Stimulated activated naive CD4-positive, alpha-beta T cell (primary cell): ENCODE data around the gene PPM1A.
"Not testable (repeated sequence)": the region's sequence is repeated elsewhere in the genome, so short reads cannot be mapped to it uniquely, and the experiment has no call there.

ENCODE experiments used
- DNase-seq, 6 experiments: peaks; one replicate each; lab custom pipeline; 2025; lab: John Stamatoyannopoulos, UW

Gene PPM1A

GRCh38 chr14:60266021-60266937 lies 17.3 kb downstream of the PPM1A start:
- DNase-seq, result peak in 2 of 6 experiments; percentile 7 to 11

- DNase-seq, result no peak
Measured at GRCh38 chr14:60272177-60272576, 23.2 kb downstream of the PPM1A start.

- DNase-seq, result no peak
Measured at GRCh38 chr14:60273956-60274355, 24.9 kb downstream of the PPM1A start.

DNA sequence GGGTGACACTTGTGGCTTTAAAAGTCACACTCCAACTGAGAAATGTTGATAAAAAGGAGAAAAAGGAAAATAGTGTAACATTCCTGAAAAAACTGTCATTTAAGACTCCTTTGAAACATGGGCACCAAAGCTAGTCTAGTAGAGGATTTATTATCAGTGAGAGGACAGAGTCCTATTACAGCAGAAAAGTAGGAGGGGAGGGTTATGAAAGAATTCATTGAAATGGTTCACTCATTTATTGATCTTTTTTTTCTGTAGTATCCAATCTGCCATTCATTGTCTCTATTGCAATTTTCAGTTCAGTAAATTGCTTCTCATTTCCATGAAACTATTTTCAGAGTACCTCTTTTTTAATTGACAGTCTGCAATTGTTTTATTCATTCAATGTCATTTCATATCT lies 25.4 kb downstream of the PPM1A start:
- DNase-seq, result no peak

DNA sequence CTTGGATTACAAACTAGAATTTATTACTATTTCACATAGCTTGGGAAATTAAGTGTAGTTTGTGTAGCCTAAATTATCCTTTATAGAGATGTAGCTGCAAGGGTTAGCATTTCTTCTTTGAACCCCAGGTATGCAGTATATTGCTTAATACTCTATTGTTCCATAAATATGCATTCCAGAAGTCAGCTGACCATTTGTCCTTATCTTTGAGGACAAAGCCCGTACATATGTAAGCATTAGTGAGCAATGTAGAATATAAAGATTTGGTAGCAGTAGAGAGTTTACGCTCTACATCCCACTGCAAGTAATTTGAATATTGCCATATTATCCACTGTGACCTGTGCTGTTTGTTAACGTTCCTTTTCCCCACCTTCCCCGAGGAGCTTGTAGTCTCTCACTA lies 26.9 kb downstream of the PPM1A start:
- DNase-seq, result no peak

DNA sequence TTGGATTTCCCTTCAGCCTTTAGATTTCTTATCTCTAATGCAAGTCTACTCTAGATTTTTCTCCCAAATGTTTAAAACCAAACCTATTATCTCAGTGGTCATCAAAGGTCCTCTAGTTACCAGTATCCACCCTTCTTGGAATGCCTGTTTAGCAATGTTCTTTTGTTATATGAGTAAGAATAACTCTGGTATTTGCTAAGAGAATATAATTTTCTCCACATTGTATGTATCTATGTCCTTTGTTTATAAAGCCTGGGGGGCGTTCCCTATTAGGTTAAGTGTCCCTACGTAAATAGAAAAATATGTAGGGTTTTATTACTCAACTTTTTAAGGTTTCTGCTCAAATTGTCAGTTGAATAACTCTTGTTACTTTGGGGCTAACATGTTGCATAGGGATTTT lies 27.3 kb downstream of the PPM1A start:
- no peak for DNase-seq

GRCh38 chr14:60277605-60278190 lies 28.7 kb downstream of the PPM1A start:
- DNase-seq, result no peak

- DNase-seq, result no peak
Measured at GRCh38 chr14:60278350-60278749, 29.3 kb downstream of the PPM1A start.

- DNase-seq, result no peak
Measured at GRCh38 chr14:60287452-60287851, 38.4 kb downstream of the PPM1A start.

DNA sequence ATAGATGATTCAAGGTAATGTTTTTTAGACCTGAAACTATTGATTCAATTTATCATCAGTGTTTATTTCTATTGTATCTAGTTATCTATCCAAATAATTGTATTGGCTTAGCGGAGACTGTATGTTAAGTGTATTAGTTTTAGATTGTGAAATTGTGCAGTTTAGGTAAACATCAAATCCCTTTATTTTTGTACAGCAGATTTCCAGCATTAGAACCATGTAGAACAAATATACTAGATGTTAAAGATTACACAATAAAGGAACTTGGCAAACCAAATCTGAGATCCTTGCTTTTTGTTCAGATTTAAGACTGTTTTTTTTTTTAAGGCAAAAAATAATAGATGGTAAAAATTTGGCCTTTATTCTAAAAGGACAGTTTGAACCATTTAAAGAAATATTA lies 39.3 kb downstream of the PPM1A start:
- DNase-seq, result no peak

DNA sequence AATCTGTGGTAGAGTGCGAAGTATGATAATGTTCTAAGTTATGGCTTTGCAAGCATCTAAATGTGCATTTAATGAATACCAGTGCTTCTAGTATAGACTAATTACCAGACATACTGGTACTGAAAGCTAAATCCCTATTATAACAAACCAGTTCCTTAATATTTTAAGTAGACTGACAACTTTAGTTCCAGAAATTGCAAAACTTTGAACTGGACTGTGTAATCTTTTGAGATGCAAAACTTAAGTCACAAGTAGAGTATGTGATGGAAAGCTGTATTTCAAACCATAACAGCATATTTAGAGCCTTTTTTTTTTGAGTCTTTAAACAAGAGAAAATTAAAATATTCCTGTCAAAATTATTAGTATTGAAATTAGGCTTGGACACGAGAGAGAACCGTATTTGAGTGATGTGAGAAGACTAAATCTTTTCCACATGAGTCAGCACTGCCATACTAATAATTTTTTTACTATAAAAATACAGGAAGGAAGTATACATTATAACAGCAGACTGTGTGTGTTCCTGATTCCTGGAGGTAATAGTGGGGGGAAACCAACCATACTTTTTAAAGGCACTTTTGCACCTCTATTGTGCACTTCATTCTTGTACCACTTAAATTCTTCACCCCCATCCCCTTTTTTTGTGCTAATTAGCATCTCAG lies 45.5 kb downstream of the PPM1A start:
- no peak for DNase-seq

DNA sequence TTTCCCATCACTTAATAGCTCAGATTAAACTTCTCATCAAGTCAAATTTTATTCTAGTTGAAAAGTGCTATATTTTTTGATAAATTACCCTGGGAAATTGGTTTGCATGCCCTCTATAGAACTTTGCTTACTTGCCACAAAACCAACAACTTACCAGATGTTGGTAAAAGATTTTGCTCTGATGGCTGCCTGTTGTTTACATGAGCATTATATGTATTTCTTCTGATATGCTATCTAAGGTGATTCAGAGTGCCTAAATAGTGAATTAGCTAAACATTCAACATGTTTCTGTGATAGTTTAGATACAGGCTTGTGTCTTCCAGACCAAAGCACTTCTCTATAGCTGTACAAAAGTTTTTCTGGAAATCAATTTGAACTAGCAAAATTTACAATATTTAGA lies 51.0 kb downstream of the PPM1A start:
- DNase-seq, result no peak

- no peak for DNase-seq
Measured at GRCh38 chr14:60301685-60302084, 52.7 kb downstream of the PPM1A start.

GRCh38 chr14:60302663-60303062 lies 53.6 kb downstream of the PPM1A start:
- DNase-seq, result no peak

DNA sequence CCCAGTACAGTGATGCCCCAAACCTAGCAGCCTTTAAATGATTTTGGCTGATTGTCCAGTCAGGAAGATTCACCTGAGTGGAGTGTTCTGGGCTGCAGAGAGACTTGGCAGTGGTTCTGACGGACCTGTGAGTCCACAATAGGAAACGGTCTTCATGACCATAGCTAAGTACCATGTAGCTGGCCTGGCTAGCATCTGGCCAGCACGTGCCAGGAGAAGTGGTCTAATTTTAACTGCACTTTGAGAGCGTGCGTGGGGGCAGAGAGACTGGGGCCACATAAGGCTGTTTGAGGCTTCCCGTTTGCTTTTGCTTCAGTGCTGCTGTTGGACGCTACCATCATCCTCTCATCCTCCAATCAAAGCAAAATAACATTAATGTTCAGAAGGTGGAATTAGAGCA lies 54.7 kb downstream of the PPM1A start:
- DNase-seq, result no peak

DNA sequence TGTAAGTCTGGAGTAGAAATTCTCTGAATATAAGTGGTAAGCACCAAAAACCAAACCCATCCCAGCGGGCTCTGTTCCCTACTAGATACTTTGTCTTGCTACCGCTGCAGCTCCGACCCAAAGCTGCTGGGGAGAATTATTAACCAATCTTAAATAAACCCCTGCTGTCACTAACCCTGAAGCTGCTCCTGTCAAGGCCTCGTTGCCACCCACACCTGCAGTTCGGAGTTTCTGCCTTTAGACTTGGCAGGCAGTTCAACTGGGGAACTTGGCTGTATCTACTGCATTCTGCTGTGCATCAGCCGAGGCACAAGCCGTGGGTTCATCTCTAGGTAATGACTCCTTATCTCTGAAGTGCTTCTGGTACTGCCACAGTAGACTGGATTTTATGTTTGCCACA lies 55.5 kb downstream of the PPM1A start:
- no peak for DNase-seq

DNA sequence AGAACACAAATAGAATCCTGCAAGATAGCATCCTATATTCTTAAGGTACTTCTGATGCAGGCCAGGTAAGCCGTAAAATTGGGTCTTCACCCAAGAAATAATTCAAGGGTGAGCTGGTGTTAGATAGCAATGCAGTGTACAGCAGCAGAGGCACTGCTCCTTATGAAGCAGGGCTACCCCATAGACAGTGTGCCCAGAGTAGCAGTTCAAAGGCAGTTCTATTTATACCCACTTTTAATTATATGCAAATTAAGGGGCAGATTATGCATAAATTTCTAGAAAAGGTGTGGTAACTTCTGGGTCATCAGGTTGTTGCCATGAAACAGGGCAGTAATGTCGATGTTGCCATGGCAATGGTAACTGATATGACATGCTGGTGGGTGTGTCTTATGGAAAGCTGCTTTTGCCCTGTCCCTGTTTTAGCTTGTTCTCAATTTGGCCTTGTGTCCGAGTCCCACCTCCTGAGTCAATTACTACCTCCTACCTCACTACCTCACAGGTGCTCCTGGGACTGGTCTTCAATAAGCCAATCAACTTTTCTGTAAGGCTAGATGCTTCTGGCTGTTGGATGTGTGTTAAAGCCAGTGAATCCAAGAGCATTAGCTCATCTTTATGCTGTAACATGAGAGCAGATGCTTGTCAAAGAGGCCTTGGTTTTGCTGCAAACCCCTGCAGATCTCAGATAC lies 61.0 kb downstream of the PPM1A start:
- no peak for DNase-seq

- no peak for DNase-seq
Measured at GRCh38 chr14:60311417-60311816, 62.4 kb downstream of the PPM1A start.

DNA sequence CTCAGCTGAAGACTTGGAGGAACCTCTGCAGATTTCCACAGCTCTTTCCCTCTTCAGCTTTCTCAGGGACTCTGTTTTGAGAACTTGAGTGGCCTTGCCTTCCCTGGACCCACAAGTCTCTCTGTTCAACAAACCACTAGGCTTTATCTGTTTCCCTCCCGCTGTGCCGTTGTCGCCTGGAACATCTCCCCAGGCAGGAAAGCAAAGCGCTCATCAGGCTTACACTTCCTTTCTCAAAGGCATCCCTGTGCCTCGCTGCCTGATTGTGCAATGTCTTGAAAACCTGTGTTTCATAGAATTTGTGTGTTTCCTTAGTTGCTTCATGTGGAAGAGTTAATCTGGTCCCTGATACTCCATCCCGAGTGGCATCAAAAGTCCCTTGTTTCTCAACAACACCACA lies 64.1 kb downstream of the PPM1A start:
- DNase-seq, result no peak

- DNase-seq, result no peak
Measured at GRCh38 chr14:60315196-60315990, 66.4 kb downstream of the PPM1A start.

DNA sequence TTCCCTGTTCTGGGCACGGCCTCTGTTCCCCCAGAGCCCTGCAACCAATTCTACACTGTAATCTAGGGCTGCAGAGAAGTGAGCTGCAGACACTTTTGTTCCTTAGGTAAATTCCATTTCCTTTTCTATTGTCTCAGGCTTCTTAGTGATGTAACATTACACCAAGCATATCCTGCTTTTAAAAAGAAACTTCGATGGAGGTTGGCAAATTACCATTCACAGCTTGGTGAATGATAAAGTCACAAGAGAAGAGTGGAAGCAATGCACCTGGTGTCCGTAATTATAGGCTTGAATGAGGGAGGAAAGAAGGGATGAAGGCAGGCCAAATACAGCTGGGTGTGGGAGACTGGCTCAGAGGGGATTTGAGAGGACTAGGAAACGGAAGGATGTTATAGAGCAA lies 68.6 kb downstream of the PPM1A start:
- no peak for DNase-seq

- DNase-seq, result not testable (repeated sequence)
Measured at GRCh38 chr14:60320860-60321259, 71.8 kb downstream of the PPM1A start.
